Activated naive CD4-positive, alpha-beta T cell treated with anti-CD3 and anti-CD28 coated beads, Interleukin-2, amount 50 U/mL, for 16 hours (primary cell): ENCODE measurements around the gene ZCCHC9.
"Not testable (repeated sequence)": the region's sequence is repeated elsewhere in the genome, so short reads cannot be mapped to it uniquely, and the experiment has no call there.

Experiments used
- DNase-seq: peaks from one replicate; pipeline ENCODE4 v3.0.0-alpha.2; 2020

ZCCHC9 gene

DNA sequence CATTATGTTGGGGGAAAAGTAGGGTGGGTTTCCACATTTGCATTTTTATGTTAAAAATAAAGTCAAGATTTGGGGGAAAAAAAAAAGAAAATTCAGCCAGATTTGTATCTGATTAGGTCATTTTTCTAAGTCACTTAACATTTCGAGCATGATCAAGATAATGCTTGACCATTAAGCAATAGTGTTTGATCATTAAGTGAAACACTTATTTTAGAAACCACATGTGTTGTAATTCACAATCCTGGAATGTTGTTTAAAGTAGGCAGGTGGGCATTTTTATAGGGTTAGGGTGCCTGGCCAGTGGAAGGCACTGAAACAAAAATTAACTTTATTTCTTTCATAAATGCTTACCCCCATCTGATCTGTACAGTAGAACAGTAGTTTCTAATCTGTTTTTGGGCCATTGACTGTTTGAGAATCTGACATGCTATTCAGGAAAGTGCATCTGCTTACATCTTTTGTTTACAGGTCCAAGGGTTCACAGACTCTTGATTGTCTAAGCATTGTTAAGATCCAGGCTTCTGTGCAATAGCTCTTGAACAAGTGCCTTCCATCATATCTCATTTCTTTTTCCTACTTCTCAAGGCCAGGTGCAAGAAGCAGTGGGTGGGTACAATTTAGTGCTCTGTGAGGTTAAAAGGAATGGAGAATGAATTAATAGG, 9.1 kb downstream of the ZCCHC9 start:
- no peak for DNase-seq

DNA sequence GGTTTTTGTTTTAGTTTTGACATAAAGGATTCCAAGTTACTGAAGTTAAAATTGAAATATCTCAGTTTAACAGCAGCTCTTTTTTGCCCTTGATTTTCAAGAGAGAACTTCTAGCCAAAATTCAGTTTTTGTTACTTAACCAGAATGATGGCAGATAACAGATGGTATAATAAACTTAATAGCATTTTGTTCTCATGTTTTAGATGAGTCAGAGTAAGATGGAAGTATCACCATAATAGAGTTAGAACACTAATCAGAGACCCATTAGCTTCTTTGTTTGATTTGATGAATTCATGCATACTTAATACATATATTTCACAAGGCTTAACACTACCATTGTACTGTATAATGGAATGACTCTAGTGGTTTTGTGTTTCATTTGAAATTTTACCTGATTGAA, 11.9 kb downstream of the ZCCHC9 start:
- DNase-seq: no peak

DNA sequence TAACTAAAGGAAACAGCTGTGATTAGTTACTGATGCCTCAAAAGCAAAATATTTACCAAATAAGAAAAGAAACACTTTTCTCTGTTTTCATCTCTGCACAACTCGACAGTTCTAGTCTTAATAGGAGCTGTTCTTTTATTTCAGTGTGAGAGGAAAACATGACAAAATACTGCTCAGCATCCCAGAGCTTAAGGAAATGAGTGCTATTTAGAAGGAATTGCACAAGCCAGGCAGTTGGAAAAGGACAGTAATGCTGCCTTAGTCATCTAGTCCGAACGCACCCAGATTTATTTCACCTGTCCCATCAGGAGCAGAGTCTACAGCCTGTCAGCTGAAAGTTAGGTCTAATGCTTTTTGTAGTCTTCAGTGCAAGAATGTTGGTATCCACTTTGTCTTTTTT, 12.3 kb downstream of the ZCCHC9 start:
- no peak for DNase-seq

DNA sequence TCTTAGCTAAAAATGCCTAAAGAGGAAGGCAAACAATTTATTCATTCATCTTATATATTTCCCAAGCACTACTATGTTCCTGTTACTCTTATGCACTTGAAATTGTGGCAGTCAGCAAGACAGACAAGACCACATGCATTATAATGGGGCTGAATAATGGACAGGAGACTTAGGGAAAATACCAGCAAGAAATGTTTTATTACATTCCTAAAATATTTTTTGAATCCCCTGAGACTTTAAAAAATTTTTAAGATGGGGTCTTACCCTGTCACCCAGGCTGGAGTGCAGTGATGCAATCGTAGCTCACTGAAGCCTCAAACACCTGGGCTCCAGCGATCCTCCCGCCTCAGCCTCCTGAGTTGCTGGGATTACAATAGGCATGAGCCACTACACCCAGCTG, 13.2 kb downstream of the ZCCHC9 start:
- DNase-seq: no peak

DNA sequence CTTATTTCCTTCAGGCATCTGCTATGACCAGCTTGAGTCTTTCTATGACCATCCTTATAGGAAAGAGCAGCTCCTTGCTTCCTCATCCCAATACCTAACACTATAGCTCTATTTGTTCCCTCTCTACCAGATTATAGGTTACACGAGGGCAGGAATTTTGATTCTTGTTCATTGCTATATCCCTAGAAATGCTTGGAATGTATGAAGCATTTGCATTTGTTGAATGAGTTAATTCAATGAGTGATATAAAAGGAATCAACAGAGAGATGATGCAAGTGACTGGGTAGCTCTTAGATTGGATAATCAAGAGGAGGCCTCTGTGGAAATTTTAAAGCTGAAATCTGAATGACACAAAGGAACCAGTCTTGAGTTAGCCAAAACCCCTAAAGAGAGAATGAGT, 13.9 kb downstream of the ZCCHC9 start:
- no peak for DNase-seq

- no peak for DNase-seq
These were observed 14.4 kb downstream of the ZCCHC9 start for GRCh38 chr5:81315830-81316229.

GRCh38 chr5:81316571-81316970, 15.2 kb downstream of the ZCCHC9 start:
- no peak for DNase-seq

- DNase-seq: no peak
These were observed 16.1 kb downstream of the ZCCHC9 start for GRCh38 chr5:81317536-81317935.

- DNase-seq: no peak
These were observed 25.2 kb downstream of the ZCCHC9 start for GRCh38 chr5:81326554-81326953.

DNA sequence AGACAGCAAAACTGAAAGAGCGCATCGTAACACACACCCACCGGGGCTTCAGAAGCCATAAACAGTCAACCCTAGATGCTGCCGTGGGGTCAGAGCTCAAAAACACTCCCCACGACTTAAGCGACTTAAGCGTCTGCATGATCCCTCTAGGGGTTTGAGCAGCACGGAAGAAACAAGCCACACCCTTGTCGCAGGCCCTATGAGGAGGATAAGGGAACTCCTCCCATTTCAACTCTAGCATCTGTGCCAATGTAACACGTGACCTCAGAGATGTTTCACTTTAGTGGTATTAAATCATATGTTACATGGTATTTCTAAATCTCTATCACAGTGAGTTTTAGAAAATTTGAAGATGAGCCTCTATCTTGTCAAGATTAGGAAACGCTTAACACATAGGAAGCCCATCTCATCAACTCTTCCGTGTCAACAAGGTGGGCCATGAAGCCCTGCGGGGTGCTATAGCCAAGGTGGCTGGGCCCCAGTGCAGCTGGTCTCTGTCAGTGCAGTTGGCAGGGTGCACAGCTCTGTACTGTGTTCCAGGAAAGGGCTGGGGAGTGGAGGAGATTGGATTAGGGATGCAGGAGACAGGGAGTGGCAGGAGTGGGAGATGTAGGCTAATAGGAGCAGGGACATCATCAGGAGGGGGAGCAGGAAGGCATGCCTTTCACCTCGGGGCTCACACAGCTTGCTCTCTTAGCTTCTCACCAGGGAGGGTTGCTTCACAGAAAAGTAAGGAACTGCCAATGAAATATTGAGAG, 33.1 kb downstream of the ZCCHC9 start:
- DNase-seq: no peak

DNA sequence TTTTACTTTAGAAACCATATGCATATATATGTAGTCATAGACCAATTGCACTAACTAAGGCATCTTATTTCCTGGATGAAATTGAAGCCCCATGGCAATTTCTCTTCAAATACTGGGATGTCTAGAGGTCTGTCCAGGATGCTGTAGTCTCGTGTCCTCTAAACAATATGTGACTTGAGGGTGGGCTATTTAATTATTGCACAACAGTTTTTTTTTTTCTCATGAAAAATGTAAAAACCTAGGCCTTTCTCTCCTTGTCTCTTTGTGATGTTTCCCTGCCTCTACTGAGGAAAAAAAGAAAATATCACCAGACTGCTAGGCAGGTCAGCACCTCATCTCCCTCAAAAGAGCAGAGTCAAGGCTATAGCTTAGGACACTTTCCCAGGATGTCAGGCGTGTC, 34.6 kb downstream of the ZCCHC9 start:
- no peak for DNase-seq

DNA sequence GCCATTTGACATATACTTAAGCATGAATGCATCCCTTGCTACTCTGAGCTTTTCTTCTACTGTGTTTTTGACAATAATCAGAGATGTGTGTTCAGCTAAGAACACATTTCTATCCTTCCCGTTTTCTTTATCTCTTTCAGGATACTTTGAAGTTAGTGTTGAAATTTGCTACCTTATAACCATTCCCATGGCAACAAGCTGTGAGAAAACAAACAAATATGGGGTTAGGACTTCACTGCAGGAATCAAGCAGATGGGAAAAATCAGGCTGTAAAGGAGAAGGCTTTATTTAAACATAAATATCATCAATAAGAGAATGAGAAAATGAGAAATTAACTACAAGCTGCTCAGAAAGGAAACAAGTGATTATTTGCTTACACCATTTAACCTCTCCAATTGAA, 35.2 kb downstream of the ZCCHC9 start:
- no peak for DNase-seq

- no peak for DNase-seq
These were observed 36.4 kb downstream of the ZCCHC9 start for GRCh38 chr5:81337803-81338202.

DNA sequence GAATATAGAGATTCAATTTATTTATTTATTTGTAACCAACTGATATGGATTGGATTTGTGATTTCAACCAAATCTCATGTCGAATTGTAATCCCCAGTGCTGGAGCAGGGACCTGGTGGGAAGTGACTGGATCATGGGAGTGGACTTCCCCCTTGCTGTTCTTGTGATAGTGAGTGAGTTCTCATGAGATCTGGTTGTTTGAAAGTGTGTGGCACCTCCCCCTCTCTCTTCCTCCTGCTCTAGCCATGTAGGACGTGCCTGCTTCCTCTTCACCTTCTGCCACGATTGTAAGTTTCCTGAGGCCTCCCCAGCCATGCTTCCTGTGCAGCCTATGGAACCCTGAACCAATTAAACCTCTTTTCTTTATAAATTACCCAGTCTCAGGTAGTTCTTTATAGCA, 36.8 kb downstream of the ZCCHC9 start:
- DNase-seq: not testable (repeated sequence)

- DNase-seq: no peak
These were observed 43.3 kb downstream of the ZCCHC9 start for GRCh38 chr5:81344736-81345135.

- DNase-seq: no peak
These were observed 44.1 kb downstream of the ZCCHC9 start for GRCh38 chr5:81345411-81346003.

- DNase-seq: no peak
These were observed 47.8 kb downstream of the ZCCHC9 start for GRCh38 chr5:81349161-81349560.

DNA sequence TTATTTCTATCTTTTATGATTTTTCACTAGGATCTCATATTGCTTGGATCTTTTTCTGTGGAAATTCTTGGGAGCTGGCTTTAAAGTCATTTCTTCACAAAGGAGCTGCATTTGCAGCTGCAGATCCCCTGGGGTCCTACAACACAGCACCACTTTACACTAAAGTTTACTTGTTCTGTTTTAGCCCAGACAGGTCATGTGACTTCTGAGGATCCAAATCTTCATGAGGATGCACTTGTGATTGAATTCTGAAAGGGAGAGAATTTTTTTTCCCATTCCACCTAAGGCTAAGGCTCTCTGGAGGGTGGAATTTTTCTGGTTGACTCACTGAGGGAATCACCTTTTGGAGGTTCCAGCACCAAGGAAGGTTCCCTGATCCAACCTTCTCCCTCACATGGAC, 49.1 kb downstream of the ZCCHC9 start:
- no peak for DNase-seq

DNA sequence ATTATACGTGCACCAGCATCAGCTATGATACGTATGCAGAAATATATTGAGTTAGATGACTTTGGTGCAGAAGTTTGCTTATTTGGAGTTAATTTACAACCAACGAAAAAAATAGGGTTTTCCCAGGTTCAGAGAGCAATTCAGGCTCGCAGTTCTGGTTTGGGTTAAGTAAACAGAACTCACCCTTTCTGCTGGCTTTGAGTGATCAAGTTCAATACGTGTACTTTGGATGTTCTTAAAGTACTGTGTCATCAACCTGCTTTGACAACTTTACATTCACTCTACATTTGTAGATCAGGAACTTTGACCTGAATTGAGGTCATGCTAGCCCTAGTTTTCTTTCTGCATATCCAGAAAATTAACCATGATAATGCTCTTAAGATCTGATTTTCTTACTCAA, 51.8 kb downstream of the ZCCHC9 start:
- no peak for DNase-seq

- DNase-seq: no peak
These were observed 52.7 kb downstream of the ZCCHC9 start for GRCh38 chr5:81354093-81354492.

DNA sequence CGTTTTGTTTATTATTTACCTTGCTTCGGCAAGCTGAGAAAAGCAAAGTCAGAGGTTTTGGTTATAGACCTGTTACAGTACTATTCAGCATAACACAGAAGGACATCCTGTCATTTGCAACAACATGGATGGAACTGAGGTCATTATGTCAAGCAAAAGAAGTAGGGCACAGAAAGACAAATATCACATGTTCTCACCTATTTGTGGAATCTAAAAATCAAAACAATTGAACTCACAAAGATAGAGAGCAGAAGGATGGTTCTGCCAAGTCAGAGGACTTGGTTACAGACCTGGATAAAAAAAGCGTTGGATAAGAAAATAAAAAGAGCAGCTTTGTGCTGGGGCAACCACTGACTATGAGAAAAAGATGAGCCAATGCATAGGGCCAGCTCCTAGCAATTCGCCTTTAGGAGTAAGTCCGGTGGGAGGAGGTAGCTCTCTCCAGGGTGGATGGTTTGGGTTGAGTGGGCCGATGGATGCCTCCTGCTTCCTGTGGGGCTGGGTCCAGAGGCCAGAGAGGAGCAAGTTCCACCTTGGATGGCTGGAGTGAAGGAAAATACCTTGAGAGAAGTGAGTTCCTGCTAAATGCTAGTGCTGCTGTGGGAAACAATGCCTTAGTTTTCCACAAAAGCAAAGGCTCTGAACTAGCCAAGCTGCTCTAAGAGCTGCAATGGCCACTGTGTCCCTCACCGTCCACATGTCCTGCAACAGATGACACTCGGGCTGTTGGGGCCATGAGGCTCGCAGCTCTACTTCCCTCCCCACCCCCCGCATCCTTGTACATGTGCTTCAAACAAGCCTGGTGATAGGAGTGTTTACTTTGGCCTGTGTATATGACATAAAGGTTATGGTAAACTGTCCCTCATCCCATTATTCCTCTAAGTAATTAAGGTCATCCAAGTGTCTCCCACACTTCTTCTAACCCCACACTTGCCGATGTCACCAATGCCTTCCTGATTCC, 54.2 kb downstream of the ZCCHC9 start:
- DNase-seq: no peak

DNA sequence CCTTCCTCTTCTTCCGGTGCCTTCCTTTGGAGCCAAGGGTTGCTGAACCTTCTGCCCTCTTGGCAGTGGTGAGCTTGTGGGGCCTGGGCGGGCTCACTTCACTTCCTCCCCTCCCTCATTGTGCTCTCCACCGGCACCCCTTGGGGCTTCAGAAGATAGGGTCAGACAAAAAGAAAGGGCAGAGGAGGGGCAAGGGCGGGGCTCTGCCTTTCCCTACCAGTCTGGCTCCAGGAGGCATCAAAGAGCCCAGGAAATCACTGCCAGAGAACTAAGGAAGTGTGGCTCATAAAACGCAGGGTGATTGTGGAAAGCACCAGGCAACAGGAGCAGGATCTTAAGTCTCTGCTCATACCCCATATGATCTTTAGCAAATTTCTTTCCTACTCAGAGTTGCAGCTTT, 57.7 kb downstream of the ZCCHC9 start:
- no peak for DNase-seq

GRCh38 chr5:81359881-81360280, 58.5 kb downstream of the ZCCHC9 start:
- no peak for DNase-seq
